Limb (tissue), 2 donors: ENCODE results near the gene SHISA7.
"Not testable (repeated sequence)": the region's sequence is repeated elsewhere in the genome, so short reads cannot be mapped to it uniquely, and the experiment has no call there.

Experiments
- DNase-seq, 2 donors: peaks; one replicate each; pipeline ENCODE4 v3.0.0-alpha.2; 2016; ENCODE audit errors: extremely low spot score in 2 of 2

The SHISA7 gene

DNA sequence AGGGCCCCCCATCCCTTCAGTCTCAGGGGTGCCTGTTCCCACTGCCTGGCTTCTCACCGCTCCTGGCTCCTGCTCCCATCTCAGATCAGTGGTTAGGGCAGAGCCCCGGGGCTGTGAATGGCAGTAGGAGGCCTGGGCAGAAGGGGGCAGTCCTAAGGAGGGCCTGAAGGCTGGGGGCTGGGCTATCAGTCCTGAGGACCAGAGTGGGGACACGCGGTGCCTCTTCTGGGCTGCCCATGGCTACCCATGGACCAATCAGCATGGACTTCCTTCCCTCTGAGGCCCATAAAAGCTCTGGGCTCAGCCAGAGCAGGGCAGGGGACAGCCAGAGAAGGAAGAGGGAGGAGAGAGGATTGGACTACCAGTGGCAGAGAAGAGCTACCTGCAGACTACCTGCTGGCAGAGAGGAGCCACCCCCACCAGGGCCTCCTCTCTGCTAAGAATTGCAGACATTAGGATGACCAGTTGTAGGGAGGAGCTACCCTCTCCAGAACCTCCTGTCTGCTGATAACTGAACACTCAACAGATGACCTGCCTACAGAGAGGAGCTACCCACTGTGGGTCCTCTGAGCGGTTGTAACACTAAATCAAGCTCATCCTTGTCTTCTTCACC lies 23.4 kb downstream of the SHISA7 start:
- DNase-seq = no peak

DNA sequence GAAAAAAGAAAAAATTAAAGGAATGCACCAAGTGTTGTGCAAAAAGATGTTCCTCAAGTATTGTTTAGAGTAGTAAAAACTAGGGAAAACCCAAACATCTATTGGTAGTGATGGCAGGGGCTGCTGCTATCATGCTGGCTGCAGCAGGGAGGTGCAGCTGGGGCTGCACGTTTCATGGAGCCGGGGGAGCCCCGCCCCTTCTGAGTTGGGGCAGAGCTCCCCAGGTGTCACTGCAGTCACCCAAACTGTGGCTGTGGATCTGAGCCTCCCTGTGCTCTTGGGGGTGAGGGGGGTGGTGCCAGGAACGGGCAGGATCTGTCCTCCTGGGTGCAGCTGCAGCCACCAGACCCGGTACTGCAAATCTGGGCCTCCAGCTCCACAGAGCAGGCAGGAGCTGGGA lies 24.0 kb downstream of the SHISA7 start:
- DNase-seq = no peak

DNA sequence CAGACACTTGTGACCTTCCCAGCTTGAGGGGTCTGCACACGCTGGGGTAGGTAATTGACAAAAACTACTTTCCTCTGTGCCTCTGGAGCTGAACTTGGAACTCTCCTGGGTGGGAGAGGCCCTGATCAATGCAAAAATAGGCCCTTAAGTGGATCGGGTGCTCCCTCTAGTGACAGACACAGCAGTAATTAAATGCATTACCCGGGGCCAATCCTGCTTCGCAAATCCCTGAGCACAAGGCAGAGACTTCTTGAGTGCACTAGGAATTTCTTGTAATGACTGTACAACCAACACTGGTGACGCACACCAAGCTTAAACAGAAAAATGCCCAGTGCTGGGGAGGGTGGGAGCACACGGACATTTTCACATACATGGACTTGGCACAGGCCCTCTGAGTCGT lies 24.9 kb downstream of the SHISA7 start:
- DNase-seq = peak; percentile 68 to 69

DNA sequence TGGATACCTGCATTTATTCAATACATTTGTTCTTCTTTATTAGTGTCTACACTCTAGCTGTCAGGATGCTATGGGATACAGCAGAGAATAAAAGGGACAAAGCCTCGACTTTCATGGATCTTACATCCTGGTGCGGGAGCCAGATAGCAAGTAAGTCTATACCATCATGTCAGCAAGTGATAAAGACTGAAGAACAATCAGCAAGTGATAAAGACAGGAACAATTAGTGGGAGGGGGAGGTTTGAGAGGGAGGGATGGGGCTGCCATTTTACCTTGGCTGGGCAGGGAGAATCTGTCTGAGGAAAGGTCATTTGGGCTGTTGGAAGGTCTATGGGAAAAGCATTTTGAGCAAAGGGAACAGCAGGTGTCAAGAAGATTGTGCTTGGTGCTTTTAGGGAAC lies 32.9 kb downstream of the SHISA7 start:
- no peak for DNase-seq

DNA sequence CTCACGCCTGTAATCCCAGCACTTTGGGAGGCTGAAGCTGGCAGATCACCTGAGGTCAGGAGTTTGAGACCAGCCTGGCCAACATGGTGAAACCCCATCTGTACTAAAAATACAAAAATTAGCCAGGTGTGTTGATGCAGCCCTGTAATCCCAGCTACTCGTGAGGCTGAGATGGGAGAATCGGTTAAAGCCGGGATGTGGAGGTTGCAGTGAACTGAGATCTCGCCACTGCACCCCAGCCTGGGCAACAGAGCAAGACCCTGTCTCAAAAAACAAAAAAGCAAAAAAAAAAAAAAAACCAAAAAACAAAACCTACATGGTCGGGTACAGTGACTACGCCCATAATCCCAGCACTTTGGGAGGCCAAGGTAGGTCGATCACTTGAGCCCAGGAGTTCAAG lies 33.9 kb downstream of the SHISA7 start:
- DNase-seq = not testable (repeated sequence)

DNA sequence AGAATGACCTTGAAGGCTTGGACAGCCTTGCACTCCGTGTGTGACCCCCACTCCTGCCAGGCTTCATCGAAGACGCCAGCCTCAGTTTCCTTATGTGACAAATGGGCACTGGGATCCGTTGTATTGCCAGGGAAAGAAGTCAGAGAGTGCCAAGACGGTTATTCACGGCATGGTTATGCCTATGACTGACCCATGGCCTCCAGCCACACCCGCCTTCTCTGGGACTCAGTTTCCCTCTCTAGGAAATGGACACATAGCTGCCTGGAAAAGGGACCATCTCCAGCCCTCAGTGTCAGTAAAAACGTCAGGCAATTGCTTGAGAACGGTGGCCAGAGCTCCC lies 34.6 kb downstream of the SHISA7 start:
- DNase-seq = no peak

DNA sequence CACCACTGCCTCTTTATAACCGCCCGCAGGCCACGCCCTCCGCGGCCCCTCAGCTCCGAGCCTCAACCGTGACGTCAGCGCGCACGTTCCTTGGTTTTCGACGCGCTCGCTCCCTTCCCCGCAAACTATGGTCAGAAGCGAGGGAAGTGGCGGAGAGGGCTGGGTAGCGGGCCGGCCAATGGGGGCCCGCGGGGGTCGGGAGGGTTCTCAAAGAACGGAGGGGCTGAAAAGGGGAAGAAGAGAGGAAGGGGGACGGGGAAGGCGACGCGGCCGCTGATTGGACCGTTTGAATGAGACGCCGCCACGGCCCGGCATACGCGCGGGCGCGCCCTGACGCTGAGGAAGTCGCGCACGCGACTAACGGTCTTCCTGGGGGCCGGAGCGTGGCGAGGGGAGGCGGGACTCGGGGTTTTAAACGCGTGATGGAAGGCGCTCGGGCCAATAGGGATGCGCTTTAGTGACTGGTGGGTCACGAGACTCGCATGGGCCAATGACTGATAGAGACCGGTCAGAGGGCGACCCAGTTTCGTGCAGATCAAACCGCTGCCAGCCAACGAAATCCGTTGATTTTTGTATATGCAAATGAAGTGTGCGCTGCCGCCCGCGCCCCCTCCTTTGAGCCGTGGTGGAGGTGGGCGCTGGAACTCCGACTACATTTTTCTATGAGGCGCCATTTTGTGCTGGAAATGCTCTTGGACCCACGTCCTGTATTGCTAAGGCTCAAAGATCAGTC lies 35.1 kb downstream of the SHISA7 start:
- DNase-seq = peak; percentile 98 to 99

DNA sequence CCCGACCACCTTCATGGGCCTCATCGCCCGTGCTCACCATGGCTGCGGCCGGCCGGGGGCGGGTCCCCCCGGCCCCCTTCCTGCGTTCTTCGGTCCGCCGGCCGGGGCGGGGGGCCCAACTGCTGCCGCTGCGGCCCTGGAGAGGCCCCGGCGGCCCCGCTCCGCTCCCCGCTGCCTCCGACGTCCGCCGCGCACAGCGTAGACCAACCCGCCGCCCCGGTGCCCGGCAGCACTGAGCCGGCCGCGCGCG lies 35.6 kb downstream of the SHISA7 start, which contains the start of gene UBE2S:
Gene UBE2S, minus strand, starts transcription at position 239 of the 250 bp plus-strand sequence. Its CDS starts 199 bp downstream, at position 40.
- not testable (repeated sequence) for DNase-seq

DNA sequence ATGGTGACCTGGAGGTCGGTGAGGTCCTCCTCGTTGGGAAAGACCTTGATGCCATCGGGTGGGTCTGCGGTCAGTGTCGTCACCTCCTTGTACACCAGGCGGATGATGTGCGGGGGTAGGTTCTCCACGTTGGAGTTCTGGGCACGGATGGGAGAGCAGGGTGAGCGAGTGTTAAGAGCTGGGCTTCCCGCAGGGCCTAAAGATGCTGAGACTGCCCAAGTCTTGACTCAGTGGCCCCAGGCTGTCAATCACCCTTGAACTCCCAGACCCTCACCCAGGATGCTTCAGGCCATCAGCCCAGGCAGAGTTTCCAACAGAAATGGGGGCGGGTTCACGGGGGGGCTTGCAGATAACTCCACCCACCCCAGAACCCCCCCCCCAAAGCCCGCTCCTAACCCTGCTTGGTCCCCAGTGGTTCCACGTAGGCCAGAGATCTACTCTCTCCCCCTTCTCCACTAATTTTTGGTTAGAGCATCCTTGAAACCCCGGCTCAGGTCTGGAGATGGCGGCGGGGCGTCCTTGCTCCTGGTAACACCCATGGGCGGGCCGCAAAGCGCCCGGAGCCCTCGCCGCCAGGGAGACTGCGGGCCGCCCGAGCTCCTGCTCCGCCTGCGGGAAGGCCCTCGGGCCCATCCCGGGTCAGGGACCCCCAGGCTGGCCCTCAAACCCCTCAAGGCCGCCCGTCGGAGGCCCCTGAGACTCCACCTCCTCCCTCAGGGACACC lies 36.1 kb downstream of the SHISA7 start:
- no peak for DNase-seq

DNA sequence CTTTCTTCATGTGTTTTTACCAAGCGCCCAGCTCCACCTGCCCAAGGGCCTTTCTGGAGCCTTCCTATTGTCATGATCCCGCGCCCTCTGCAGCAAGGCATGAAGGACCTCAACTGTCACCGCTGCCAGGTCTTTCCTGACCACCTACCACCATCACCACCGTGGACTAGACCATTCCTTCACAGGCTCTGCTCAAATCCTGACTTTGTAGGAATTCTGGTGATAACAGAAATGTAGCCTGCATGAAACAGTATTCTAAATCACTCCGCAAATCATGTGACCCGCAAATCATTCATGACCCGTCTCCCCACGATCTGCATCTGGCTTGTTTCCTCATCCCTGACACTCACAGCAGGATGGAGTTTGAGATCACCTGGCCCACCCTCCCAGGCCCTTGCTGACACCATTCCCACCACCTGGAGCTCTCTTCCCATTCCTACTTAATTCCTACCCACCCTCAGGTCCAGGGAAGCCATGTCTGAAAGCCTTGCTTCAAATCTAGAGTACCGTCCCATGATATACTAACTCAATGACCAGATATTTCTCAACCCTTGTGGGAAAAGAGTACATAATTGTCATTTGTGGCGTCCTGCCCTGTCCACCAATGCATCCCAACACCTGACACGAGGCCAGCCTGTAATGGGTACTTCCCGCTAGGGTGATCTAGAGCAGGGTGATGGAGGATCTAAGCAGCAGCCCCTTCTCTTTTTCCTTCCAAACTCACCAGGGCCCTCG lies 36.8 kb downstream of the SHISA7 start:
- DNase-seq = no peak

DNA sequence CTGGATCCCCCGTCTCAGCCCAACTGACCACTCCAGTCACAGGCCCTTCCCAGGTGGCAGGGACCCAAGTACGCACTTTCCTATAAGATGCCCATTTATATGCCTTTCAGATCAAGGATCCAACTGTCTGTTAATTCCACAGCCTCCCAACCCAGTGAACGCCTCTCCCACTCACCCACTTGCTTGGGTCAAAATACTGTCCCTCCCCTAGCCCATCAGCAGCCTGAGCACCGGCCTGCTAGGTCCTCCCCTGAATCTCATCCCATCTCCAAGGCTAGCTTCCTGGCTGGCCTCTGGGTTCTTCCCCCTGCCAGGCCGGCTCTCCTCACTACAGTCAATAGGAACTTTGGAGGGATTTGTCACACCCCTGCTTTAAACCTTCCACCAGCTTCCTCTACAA lies 37.5 kb downstream of the SHISA7 start:
- no peak for DNase-seq

DNA sequence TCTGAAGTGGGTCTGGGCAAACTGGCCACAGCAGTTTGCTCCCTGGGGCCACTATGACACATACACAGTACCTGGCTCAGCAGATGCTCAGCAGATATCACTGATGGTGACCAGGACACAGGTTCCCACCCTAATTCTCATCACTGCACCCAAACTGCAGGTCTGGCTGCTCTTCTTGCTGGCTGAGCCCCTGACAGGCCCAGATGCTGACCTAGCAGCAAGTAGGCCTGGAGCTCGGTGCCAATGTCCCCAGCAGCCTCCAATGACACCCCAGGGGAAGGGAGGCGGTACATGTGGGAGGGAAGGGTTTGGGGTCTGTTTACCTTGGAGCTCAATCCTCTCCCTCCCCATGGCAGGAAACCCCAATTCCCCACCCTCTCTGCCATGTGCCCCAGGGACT lies 40.6 kb downstream of the SHISA7 start:
- DNase-seq = no peak

DNA sequence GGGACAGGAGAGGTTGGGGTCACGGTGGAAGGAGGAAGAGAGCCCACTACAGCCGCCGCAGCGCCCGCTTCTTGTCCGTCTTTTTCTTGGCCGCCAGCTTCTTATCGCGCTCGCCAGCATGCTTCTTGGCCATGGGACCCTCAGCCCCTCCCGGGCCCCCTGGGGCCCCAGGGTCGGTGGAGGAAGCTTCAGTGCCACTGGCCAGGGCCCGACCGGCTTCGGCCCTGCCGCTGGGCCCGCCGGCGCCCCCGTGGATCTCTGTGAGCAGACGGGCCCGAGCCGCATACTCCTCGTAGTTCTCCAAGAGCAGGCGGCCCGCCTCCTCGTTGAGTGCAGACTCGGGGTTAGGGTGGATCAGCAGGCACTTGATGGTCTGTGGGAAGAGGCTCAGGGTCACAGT lies 41.7 kb downstream of the SHISA7 start:
- DNase-seq = not testable (repeated sequence)

DNA sequence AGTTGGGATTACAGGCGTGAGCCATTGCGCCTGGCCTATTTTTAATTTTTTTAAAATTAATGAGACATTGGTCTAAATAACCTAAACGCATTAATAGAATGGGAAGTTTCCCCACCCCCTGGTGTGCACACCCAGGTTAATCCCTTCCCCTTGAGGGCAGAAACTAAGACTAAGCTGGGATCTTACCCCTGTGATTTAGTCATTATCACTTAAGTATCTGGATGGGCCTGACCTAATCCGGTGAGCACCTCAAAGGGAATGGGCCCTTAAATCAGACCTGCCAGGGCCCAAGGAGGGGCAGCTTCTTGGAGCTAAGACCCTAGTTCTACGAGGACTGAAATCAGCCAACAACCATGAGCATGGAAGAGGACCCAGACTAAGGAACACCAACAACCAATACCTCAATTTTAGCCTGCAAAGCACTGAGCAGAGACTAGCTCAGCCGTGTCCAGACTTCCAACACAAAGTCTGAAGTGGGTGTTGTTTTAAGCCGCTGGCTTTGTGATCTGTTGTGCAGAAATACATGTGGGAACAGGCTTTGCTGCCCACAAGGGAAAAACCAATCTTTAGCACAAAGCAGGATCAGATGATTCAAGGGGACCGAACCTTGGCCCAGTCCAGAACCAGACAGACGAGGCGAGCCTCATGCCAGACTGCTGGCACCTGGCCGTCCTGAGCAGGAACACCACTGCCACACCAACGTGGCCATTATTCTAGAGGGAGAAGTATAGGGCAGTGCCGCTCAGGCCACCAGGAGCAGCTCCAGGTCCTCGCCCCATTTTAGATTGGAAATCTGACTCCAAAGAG lies 42.6 kb downstream of the SHISA7 start:
- DNase-seq = no peak

DNA sequence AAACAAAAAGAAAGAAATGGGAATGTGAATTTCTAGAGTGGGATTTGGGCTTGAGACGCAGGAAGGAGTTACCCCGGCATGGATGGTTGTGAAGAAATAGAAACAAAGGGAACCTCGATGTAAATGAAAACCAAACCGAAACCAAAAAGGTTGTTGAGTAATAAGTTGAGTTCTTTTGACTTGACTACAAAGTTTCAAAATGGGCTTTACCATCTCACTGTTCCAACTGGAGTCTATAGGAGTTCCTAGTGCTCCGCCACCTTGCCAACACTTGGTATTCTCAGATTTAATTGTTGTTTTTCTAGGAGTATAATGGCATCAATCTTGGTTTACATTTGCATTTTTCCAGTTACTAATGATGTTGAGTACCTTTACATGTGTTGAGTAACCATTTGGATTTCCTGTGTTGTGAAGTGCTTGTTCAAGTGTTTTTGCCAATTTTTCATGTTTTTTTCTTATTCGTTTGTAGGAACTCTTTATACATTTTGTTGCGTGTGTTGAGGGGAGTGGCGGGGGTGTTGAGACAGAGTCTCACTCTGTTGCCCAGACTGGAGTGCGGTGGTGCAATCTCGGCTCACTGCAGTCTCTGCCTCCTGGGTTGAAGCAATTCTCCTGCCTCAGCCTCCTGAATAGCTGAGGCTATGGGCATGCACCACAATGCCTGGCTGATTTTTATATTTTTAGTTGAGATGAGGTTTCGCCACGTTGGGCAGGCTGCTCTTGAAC lies 44.7 kb downstream of the SHISA7 start:
- DNase-seq = no peak

DNA sequence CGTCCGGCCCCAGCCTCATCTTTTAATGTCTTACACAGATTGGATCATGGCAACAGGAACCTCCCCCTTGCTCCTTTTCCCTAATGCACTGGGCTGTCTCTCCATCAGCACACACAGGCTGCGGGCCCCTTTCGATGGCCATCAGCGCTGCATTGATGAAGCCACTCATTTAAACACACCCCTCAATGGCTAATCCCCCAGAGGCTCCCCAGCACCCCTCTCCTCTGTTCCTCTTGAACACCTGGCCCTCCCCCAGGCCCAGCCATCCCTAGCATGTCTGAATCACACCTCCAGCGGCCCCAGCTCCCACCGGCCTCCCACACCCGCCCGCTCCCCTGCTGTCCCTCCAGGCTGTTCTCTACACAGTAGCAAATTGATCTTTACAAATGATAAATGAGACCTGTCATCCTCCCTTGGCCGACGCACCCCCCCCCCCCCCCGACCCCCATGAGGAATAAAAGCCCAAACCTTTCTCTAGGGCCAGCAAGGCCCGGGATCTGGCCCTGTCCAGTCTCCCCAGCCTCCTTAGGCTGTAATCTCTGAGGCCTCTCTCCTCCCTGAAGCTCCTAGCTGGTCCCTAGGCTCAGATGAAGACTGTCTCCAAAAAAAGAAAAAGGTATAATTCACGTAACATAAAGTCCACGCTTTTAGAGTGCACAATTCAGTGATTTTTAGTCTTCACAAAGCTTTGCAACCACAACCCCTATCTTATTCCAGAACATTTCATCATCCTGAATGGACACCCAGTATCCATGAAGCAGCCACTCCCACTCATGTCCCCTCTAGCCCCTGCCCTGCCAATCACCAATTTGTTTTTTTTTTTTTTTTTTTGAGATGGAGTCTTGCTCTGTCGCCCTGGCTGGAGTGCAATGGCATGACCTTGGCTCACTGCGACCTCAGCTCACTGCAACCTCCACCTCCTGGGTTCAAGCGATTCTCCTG lies 50.0 kb downstream of the SHISA7 start:
- DNase-seq = no peak

DNA sequence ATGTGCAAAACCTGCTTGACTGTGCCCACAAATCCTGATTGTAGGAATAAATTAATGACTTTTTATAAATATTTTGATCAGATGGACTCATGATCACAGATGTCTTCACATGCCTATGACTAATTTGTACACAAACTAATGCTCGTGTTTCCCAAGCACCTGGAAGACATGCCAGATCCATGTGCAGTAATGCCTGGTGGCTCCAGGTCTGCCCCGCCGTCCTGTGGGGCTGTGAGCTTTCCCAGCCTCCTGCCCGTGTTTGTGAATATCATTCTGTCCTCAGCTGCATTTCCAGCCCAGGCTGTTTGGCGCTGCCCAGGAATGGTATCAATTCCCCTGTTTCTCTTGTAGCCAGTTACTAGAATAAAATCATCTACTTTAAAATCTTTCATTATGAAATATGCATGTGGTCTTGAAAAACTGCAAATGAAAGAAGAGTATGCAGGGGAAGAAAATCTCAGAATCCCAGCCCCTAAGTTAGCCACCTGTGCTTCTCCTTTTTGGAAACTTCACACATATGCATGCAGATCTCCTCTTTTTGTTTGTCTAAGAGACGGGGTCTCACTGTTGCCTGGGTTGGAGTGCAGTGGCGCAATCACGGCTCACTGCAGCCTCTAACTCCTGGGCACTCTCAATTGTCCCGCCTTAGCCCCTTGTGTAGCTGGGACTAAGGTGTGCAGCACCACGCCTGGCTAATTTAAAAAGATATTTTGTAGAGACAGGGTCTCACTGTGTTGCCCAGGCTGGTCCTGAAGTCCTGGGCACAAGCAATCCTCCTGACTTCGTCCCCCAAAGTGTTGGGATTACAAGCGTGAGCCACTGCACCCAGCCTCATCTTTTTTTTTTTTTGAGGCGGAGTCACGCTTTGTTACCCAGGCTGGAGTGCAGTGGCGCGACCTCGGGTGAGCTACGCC lies 51.1 kb downstream of the SHISA7 start:
- no peak for DNase-seq

DNA sequence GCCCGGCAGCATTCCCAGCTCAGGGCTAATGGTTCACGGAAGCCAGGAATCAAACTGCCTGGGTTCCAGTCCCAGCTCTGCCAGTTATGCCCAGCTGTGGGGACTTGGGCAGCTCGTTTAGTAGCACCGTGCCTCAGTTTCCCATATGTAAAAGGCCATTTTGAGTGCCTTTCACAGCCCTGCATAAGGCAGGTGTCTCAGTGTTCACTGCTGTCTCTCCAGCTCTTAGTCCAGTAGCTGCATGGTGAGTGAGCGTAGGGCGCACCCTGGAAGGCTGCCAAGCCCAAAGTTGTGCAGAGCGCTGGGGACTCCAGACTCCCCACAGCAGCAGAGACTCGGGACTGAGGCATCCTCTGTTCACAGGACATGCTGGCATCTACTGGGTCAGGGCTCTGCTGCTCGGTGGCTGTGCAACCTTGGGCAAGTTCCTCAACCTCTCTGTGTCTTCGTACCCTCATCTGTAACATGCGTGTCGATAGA lies 51.9 kb downstream of the SHISA7 start:
- DNase-seq = no peak
